K562 (cell line): ENCODE measurements around the gene SETD5. TPM values are rescaled to one million over a fixed set of nuclear protein-coding genes. Genes with fewer than 3 reads are reported as not detected.

Experiments used
- ATAC-seq: fragments of 200-7000 bp; cut with Tn5 transposase; 3 replicates; pipeline ENCODE4 v1.9.1; 2020; ENCODE audit warnings: moderate library complexity
- BruUV-seq: library from RNA; stranded (reverse); fragments of 400-500 nt; replicated peaks from 2 replicates; lab custom pipeline; 2021; lab: Mats Ljungman, UMichigan
- CTCF ChIA-PET: fragments of 300-600 bp; formaldehyde crosslinking; extraction: SDS; loops from one replicate; lab custom pipeline; 2021; ENCODE audit warnings: low intra/inter-chr PET ratio; lab: Yijun Ruan, JAX
- POLR2A ChIA-PET: fragments of 300-600, 350-650 bp; sonication (Branson Sonifier 250); formaldehyde crosslinking; extraction: SDS; loops from one replicate; lab custom pipeline; 2021; ENCODE audit warnings: antibody characterized with exemption, inconsistent platforms; lab: Yijun Ruan, JAX
- DNase-seq, 4 experiments: peaks; one replicate each; pipeline versions ENCODE4 v3.0.0 to v3.0.0-alpha.2; 2011 to 2018; ENCODE audit warnings: low spot score in 3 of 4, mixed read lengths in 3 of 4; ENCODE audit errors: extremely low read depth in 1 of 4
- FAIRE-seq: peaks from 2 replicates; lab custom pipeline; 2011; peaks lifted over from hg19 to GRCh38; lab: Jason Lieb, UNC
- H2AFZ ChIP-seq: 2 replicates; pipeline ENCODE4 v1.6.0; 2011; ENCODE audit warnings: low read depth, low read length, control low read depth, inconsistent platforms
- H3K27ac ChIP-seq: fragments of 200-600 bp; 3 replicates; pipeline ENCODE4 v1.8.0; 2011; ENCODE audit warnings: low read depth, mild to moderate bottlenecking, control low read depth, inconsistent platforms, low read length, moderate library complexity, mixed read lengths; ENCODE audit errors: extremely low read depth
- H3K27me3 ChIP-seq, 2 experiments: fragments of 300-600 bp in 1 of 2; 2 replicates in 1 of 2; 3 replicates in 1 of 2; pipeline versions ENCODE4 v1.6.0 to v1.8.0; 2011; ENCODE audit warnings: inconsistent platforms in 2 of 2, low read length in 2 of 2, mild to moderate bottlenecking in 1 of 2, mixed read lengths in 1 of 2, moderate library complexity in 1 of 2; ENCODE audit not compliant: control insufficient read depth in 2 of 2, insufficient read depth in 2 of 2
- H3K36me3 ChIP-seq: fragments of 300-600 bp; 3 replicates; pipeline ENCODE4 v1.8.0; 2011; ENCODE audit warnings: mild to moderate bottlenecking, low read length, inconsistent platforms; ENCODE audit not compliant: control insufficient read depth, insufficient read depth
- H3K4me1 ChIP-seq, 2 experiments: fragments of 200-600 bp in 1 of 2; replicated peaks in 1 of 2; 2 replicates in 1 of 2; 3 replicates in 1 of 2; pipeline versions ENCODE4 v1.5.1 to v1.8.0; 2011; ENCODE audit warnings: inconsistent platforms in 2 of 2, low read length in 2 of 2, mild to moderate bottlenecking in 1 of 2, mixed read lengths in 1 of 2, moderate library complexity in 1 of 2; ENCODE audit not compliant: control insufficient read depth in 2 of 2, insufficient read depth in 2 of 2
- H3K4me2 ChIP-seq: 2 replicates; pipeline ENCODE4 v1.6.1; 2011; ENCODE audit warnings: low read length, control low read depth, inconsistent platforms, mixed read lengths; ENCODE audit not compliant: insufficient read depth
- H3K4me3 ChIP-seq: fragments of 200-600 bp; sonication (generic), shearing (Covaris generic); 2 replicates; pipeline ENCODE4 v1.5.1; 2016; ENCODE audit warnings: control low read depth, inconsistent platforms
- H3K79me2 ChIP-seq: fragments of 200-600 bp; 3 replicates; pipeline ENCODE4 v1.8.0; 2011; ENCODE audit warnings: low read length, inconsistent platforms; ENCODE audit not compliant: control insufficient read depth, insufficient read depth
- H3K9ac ChIP-seq, 2 experiments: 2 replicates each; pipeline versions ENCODE4 v1.6.0 to v1.6.1; 2011; ENCODE audit warnings: low read depth in 2 of 2, low read length in 2 of 2, control low read depth in 1 of 2, inconsistent platforms in 1 of 2, mild to moderate bottlenecking in 1 of 2, mixed read lengths in 1 of 2; ENCODE audit not compliant: insufficient read depth in 1 of 2
- H3K9me1 ChIP-seq: one replicate; pipeline ENCODE4 v1.6.0; 2011; ENCODE audit warnings: inconsistent platforms, mild to moderate bottlenecking, low read length, moderate library complexity; ENCODE audit not compliant: control insufficient read depth, insufficient read depth
- H3K9me3 ChIP-seq: replicated peaks from 2 replicates; pipeline ENCODE4 v1.5.1; 2011; ENCODE audit warnings: low read depth, low read length, inconsistent platforms; ENCODE audit not compliant: control insufficient read depth, insufficient read depth
- H4K20me1 ChIP-seq: replicated peaks from 2 replicates; pipeline ENCODE4 v1.6.1; 2011; ENCODE audit warnings: low read length, inconsistent platforms, mixed read lengths; ENCODE audit not compliant: control insufficient read depth, insufficient read depth
- CREB1 ChIP-seq, 2 experiments: sonication (generic) in 1 of 2; formaldehyde crosslinking in 1 of 2; IDR thresholded peaks; 2 replicates each; pipeline versions ENCODE4 v1.6.1 to v1.8.0; 2012 to 2022; ENCODE audit warnings: inconsistent platforms in 1 of 2, mild to moderate bottlenecking in 1 of 2, missing genetic modification reagents in 1 of 2, moderate library complexity in 1 of 2
- E4F1 ChIP-seq: fragments of 250-450 bp; sonication (Bioruptor Pico); IDR thresholded peaks from 2 replicates; pipeline ENCODE4 v1.5.0; 2021; ENCODE audit warnings: mild to moderate bottlenecking, borderline replicate concordance
- FOXA3 ChIP-seq, 2 experiments: fragments of 450-650 bp in 1 of 2; sonication (generic) in 1 of 2; formaldehyde crosslinking; IDR thresholded peaks in 1 of 2; conservative IDR thresholded peaks in 1 of 2; 2 replicates each; pipeline versions ENCODE4 v1.4.0 to v1.8.0; 2020 to 2022; ENCODE audit warnings: mild to moderate bottlenecking in 2 of 2, missing genetic modification reagents in 1 of 2
- KLF13 ChIP-seq: fragments of 450-650 bp; IDR thresholded peaks from 2 replicates; pipeline ENCODE4 v1.6.1; 2016; ENCODE audit warnings: missing genetic modification characterization, low read depth, mild to moderate bottlenecking, missing compliant biosample characterization, moderate library complexity, borderline replicate concordance
- KLF16 ChIP-seq: IDR thresholded peaks from 2 replicates; pipeline ENCODE4 v1.6.1; 2016; ENCODE audit warnings: antibody characterized with exemption
- MBD2 ChIP-seq: sonication (generic); IDR thresholded peaks from 2 replicates; pipeline ENCODE4 v1.6.1; 2016; ENCODE audit warnings: low read depth, borderline replicate concordance
- MEIS2 ChIP-seq: fragments of 450-650 bp; IDR thresholded peaks from 2 replicates; pipeline ENCODE4 v1.6.1; 2014; ENCODE audit warnings: mild to moderate bottlenecking; ENCODE audit not compliant: partially characterized antibody
- MTA2 ChIP-seq: fragments of 450-650 bp; IDR thresholded peaks from 2 replicates; pipeline ENCODE4 v1.6.1; 2016; ENCODE audit warnings: low read depth
- MYBL2 ChIP-seq, 2 experiments: fragments of 450-650 bp in 1 of 2; sonication (generic) in 1 of 2; formaldehyde crosslinking in 1 of 2; IDR thresholded peaks; 2 replicates each; pipeline versions ENCODE4 v1.6.1 to v1.8.1; 2017 to 2022; ENCODE audit warnings: borderline replicate concordance in 1 of 2, inconsistent platforms in 1 of 2, low read depth in 1 of 2, mild to moderate bottlenecking in 1 of 2, missing genetic modification reagents in 1 of 2, moderate library complexity in 1 of 2
- PHF8 ChIP-seq: fragments of 200-600 bp; sonication (generic); IDR thresholded peaks from 2 replicates; pipeline ENCODE4 v1.6.1; 2012; ENCODE audit warnings: mixed run types, mild to moderate bottlenecking, inconsistent platforms, low read length, moderate library complexity, borderline replicate concordance
- PREB ChIP-seq: sonication (generic); formaldehyde crosslinking; IDR thresholded peaks from 2 replicates; pipeline ENCODE4 v1.8.1; 2023; ENCODE audit warnings: mild to moderate bottlenecking, missing genetic modification reagents
- RBM15 ChIP-seq: fragments of 200-400 bp; formaldehyde crosslinking; IDR thresholded peaks from 2 replicates; pipeline ENCODE4 v1.6.1; 2018; ENCODE audit warnings: mild to moderate bottlenecking, low read length, moderate library complexity; ENCODE audit not compliant: insufficient read depth
- RBM22 ChIP-seq: fragments of 200-400 bp; formaldehyde crosslinking; IDR thresholded peaks from 2 replicates; pipeline ENCODE4 v1.6.1; 2018; ENCODE audit warnings: low read length, low read depth; ENCODE audit not compliant: poor library complexity, severe bottlenecking
- ZNF274 ChIP-seq: IDR thresholded peaks from 2 replicates; pipeline ENCODE4 v1.6.1; 2011; ENCODE audit warnings: low read depth, mild to moderate bottlenecking, low read length, moderate library complexity, borderline replicate concordance
- ZNF395 ChIP-seq: fragments of 200-800 bp; sonication (Bioruptor generic); IDR thresholded peaks from 2 replicates; pipeline ENCODE4 v1.6.1; 2017; ENCODE audit warnings: missing genetic modification characterization, missing compliant biosample characterization
- WGBS: fragments of 100-300 bp; shearing (Covaris generic); methylation state at CpG from one replicate; pipeline ENCODE4 v1.1.6; 2016; ENCODE audit warnings: low coverage, mixed read lengths; ENCODE audit not compliant: insufficient coverage; ENCODE audit errors: missing lambda C conversion rate; 5-methylcytosine and 5-hydroxymethylcytosine counted together
- in situ Hi-C: fragments of 300-500 bp; cut with MboI; formaldehyde crosslinking; loops from 4 replicates; pipeline ENCODE4 v1.15.0; 2018; ENCODE audit warnings: inconsistent platforms, mixed read lengths
- intact Hi-C: fragments of 100-400 bp; cut with micrococcal nuclease; formaldehyde crosslinking; loops from 2 replicates; pipeline ENCODE4 v1.14.2; 2022
- polyA plus RNA-seq, 8 experiments: library from polyadenylated mRNA; depleted of rRNA in 4 of 8; stranded (reverse) in 5 of 8; unstranded in 3 of 8; fragments of >200 nt; fragmentation: Nextera tagmentation in 2 of 8; fragmentation: Illumina TruSeq in 1 of 8; extraction: Ambion mirVana in 2 of 8; extraction: Trizol in 1 of 8; gene quantifications; 2 replicates each; pipeline versions ENCODE4 v1.2.1 to v1.2.3, GENCODE V29; 2011 to 2014; ENCODE audit warnings: inconsistent platforms in 1 of 8, missing spikeins in 1 of 8
- total RNA-seq, 7 experiments: library from RNA; depleted of rRNA in 6 of 7; stranded (reverse); fragments of >200 nt in 6 of 7; fragmentation: Illumina TruSeq in 2 of 7; extraction: Trizol in 2 of 7; gene quantifications; 2 replicates each; pipeline versions ENCODE4 v1.2.1 to v1.2.3, GENCODE V29; 2011 to 2021; ENCODE audit warnings: low replicate concordance in 1 of 7

SETD5 gene
- total and polyA plus RNA-seq, 9 of the 15 experiments (the other 6 are each of a cell fraction or from before 2014, with no cell fraction given) = 20.8 to 135 (median 87.2) TPM

- DNase-seq = no peak
- Histone ChIP-seq H3K9me3 (no peaks in the 10 kb centered on the region), H3K27me3 (peaks cover 14 to 18% of the 10 kb centered on the region in 2 experiments; a peak in 4 of 5 replicates), H3K9ac (no peak overlapping the region), H3K4me3 (no peak overlapping the region), H3K36me3 (no peaks in the 10 kb centered on the region), H3K4me1 (no peaks in the 10 kb centered on the region), H4K20me1 (no peaks in the 10 kb centered on the region; the same call in 1 of the 2 replicates), H3K79me2 (no peaks in the 10 kb centered on the region), H2AFZ (no peak overlapping the region), H3K27ac (no peak overlapping the region), H3K4me2 (no peak overlapping the region), H3K9me1 (no peaks in the 10 kb centered on the region)
- 25% methylated on average over 2 of the region's 2 CpGs for WGBS
- in situ Hi-C loops = no loop called here
- no peak for ATAC-seq
- no TSS peak for BruUV-seq
- ChIA-PET POLR2A (interaction anchor here (1.0 to 1.8 kb wide), 5 partner anchors 15 to 49 kb away, joined by 3 to 5 read pairs (median 4); partner anchors contain the start of gene THUMPD3), CTCF (no interaction called here)
- FAIRE-seq = no peak
- intact Hi-C loops = no loop called here
- no peak for TF ChIP-seq ZNF274
- TF ChIP-seq PREB (CRISPR knock-in tag) = no peak
- no peak for TF ChIP-seq FOXA3 (CRISPR knock-in tag; conservative IDR thresholded peaks at IDR 0.05 in 1 of 2, IDR thresholded peaks at IDR 0.05 in 1 of 2)
- no peak for TF ChIP-seq ZNF395 (CRISPR knock-in tag)
- TF ChIP-seq PHF8 = no peak
- TF ChIP-seq RBM22 = no peak
- TF ChIP-seq MBD2 = no peak
- no peak for TF ChIP-seq RBM15
- no peak for TF ChIP-seq E4F1 (CRISPR knock-in tag)
- no peak for TF ChIP-seq KLF16
- no peak for TF ChIP-seq MEIS2
- TF ChIP-seq KLF13 (tag) = no peak
- TF ChIP-seq CREB1 (IDR thresholded peaks at IDR 0.05) = no peak
- TF ChIP-seq CREB1 (CRISPR knock-in tag; IDR thresholded peaks at IDR 0.05) = no peak
- no peak for TF ChIP-seq MYBL2 (IDR thresholded peaks at IDR 0.05; ENCODE audit: low read depth)
- no peak for TF ChIP-seq MYBL2 (CRISPR knock-in tag; IDR thresholded peaks at IDR 0.05; ENCODE audit: borderline replicate concordance)
- TF ChIP-seq MTA2 = no peak
Observed at GRCh38 chr3:9347887-9348286, 49.5 kb upstream of the SETD5 start.
